ENCODE measurements around the gene FGF4.
"Not testable (repeated sequence)": the region's sequence is repeated elsewhere in the genome, so short reads cannot be mapped to it uniquely, and the experiment has no call there.

The FGF4 gene

GRCh38 chr11:69770540-69770939, 4.6 kb downstream of the FGF4 start:
- Histone ChIP-seq H3K36me3 (ENCODE audit: control insufficient read depth, insufficient read depth, low read length) (no peaks in the 10 kb centered on the region), H3K27ac (ENCODE audit: low read depth, low read length, severe bottlenecking) (no peak overlapping the region), H3K9me3 (ENCODE audit: control insufficient read depth, low read length) (no peaks in the 10 kb centered on the region), H3K4me3 (ENCODE audit: extremely low read depth, insufficient read depth, low read length, poor library complexity, severe bottlenecking) (no peak overlapping the region), H3K4me1 (ENCODE audit: control insufficient read depth, insufficient read depth, low read length, poor library complexity, severe bottlenecking) (no peaks in the 10 kb centered on the region)
- WGBS, 2 experiments (ENCODE audit: insufficient coverage in 2 of 2) = 17 to 18% methylated on average over 5 of the region's 5 CpGs

- no peaks in the 10 kb centered on the region for H3K9me3 ChIP-seq (ENCODE audit: control insufficient read depth, low read length)
- H3K4me3 ChIP-seq (ENCODE audit: extremely low read depth, insufficient read depth, low read length, poor library complexity, severe bottlenecking) = no peak overlapping the region
- no peaks in the 10 kb centered on the region for H3K4me1 ChIP-seq (ENCODE audit: control insufficient read depth, insufficient read depth, low read length, poor library complexity, severe bottlenecking)
- no peak overlapping the region for H3K27ac ChIP-seq (ENCODE audit: low read depth, low read length, severe bottlenecking)
- H3K36me3 ChIP-seq (ENCODE audit: control insufficient read depth, insufficient read depth, low read length) = no peaks in the 10 kb centered on the region
- WGBS, 2 experiments (ENCODE audit: insufficient coverage in 2 of 2) = 81 to 86% methylated on average over 8 to 9 of the region's 10 CpGs
Observed at GRCh38 chr11:69765498-69765995, 9.6 kb downstream of the FGF4 start.

GRCh38 chr11:69764918-69765317, 10.2 kb downstream of the FGF4 start:
- H3K27ac ChIP-seq (ENCODE audit: low read depth, low read length, severe bottlenecking); H3K4me3 ChIP-seq (ENCODE audit: extremely low read depth, insufficient read depth, low read length, poor library complexity, severe bottlenecking); H3K4me1 ChIP-seq (ENCODE audit: control insufficient read depth, insufficient read depth, low read length, poor library complexity, severe bottlenecking); H3K9me3 ChIP-seq (ENCODE audit: control insufficient read depth, low read length); H3K36me3 ChIP-seq (ENCODE audit: control insufficient read depth, insufficient read depth, low read length): not testable (repeated sequence)
- 94 to 100% methylated on average over 1 to 5 of the region's 7 CpGs for WGBS, 2 experiments (ENCODE audit: insufficient coverage in 2 of 2)

- 86 to 93% methylated on average over 2 to 4 of the region's 4 CpGs for WGBS, 2 experiments (ENCODE audit: insufficient coverage in 2 of 2)
- H3K4me1 ChIP-seq (ENCODE audit: control insufficient read depth, insufficient read depth, low read length, poor library complexity, severe bottlenecking) = no peaks in the 10 kb centered on the region
- H3K27ac ChIP-seq (ENCODE audit: low read depth, low read length, severe bottlenecking) = no peak overlapping the region
- no peaks in the 10 kb centered on the region for H3K9me3 ChIP-seq (ENCODE audit: control insufficient read depth, low read length)
- no peaks in the 10 kb centered on the region for H3K36me3 ChIP-seq (ENCODE audit: control insufficient read depth, insufficient read depth, low read length)
- no peak overlapping the region for H3K4me3 ChIP-seq (ENCODE audit: extremely low read depth, insufficient read depth, low read length, poor library complexity, severe bottlenecking)
Observed at GRCh38 chr11:69760319-69760718, 14.8 kb downstream of the FGF4 start.

- Histone ChIP-seq H3K4me1 (ENCODE audit: control insufficient read depth, insufficient read depth, low read length, poor library complexity, severe bottlenecking) (no peaks in the 10 kb centered on the region), H3K36me3 (ENCODE audit: control insufficient read depth, insufficient read depth, low read length) (no peaks in the 10 kb centered on the region), H3K9me3 (ENCODE audit: control insufficient read depth, low read length) (no peaks in the 10 kb centered on the region), H3K4me3 (ENCODE audit: extremely low read depth, insufficient read depth, low read length, poor library complexity, severe bottlenecking) (no peak overlapping the region), H3K27ac (ENCODE audit: low read depth, low read length, severe bottlenecking) (no peak overlapping the region)
- WGBS, 2 experiments (ENCODE audit: insufficient coverage in 2 of 2) = 58 to 61% methylated on average over 2 to 3 of the region's 4 CpGs
Observed at GRCh38 chr11:69752890-69753289, 22.3 kb downstream of the FGF4 start.

- Histone ChIP-seq H3K36me3 (ENCODE audit: control insufficient read depth, insufficient read depth, low read length) (no peaks in the 10 kb centered on the region), H3K4me3 (ENCODE audit: extremely low read depth, insufficient read depth, low read length, poor library complexity, severe bottlenecking) (no peak overlapping the region), H3K4me1 (ENCODE audit: control insufficient read depth, insufficient read depth, low read length, poor library complexity, severe bottlenecking) (peaks cover 11% of the 10 kb centered on the region), H3K9me3 (ENCODE audit: control insufficient read depth, low read length) (no peaks in the 10 kb centered on the region), H3K27ac (ENCODE audit: low read depth, low read length, severe bottlenecking) (no peak overlapping the region)
- 91 to 92% methylated on average over 4 to 10 of the region's 11 CpGs for WGBS, 2 experiments (ENCODE audit: insufficient coverage in 2 of 2)
Observed at GRCh38 chr11:69750875-69751597, 24.1 kb downstream of the FGF4 start.

GRCh38 chr11:69750108-69750850, 24.9 kb downstream of the FGF4 start:
- Histone ChIP-seq H3K36me3 (ENCODE audit: control insufficient read depth, insufficient read depth, low read length) (no peaks in the 10 kb centered on the region), H3K4me3 (ENCODE audit: extremely low read depth, insufficient read depth, low read length, poor library complexity, severe bottlenecking) (no peak overlapping the region), H3K4me1 (ENCODE audit: control insufficient read depth, insufficient read depth, low read length, poor library complexity, severe bottlenecking) (peaks cover 19% of the 10 kb centered on the region), H3K27ac (ENCODE audit: low read depth, low read length, severe bottlenecking) (no peak overlapping the region), H3K9me3 (ENCODE audit: control insufficient read depth, low read length) (no peaks in the 10 kb centered on the region)
- WGBS, 2 experiments (ENCODE audit: insufficient coverage in 2 of 2) = 77 to 80% methylated on average over 8 of the region's 11 CpGs

- Histone ChIP-seq H3K9me3 (ENCODE audit: control insufficient read depth, low read length) (no peaks in the 10 kb centered on the region), H3K4me3 (ENCODE audit: extremely low read depth, insufficient read depth, low read length, poor library complexity, severe bottlenecking) (no peak overlapping the region), H3K27ac (ENCODE audit: low read depth, low read length, severe bottlenecking) (no peak overlapping the region), H3K4me1 (ENCODE audit: control insufficient read depth, insufficient read depth, low read length, poor library complexity, severe bottlenecking) (peaks cover 30% of the 10 kb centered on the region), H3K36me3 (ENCODE audit: control insufficient read depth, insufficient read depth, low read length) (no peaks in the 10 kb centered on the region)
- 81 to 91% methylated on average over 7 to 11 of the region's 11 CpGs for WGBS, 2 experiments (ENCODE audit: insufficient coverage in 2 of 2)
Observed at GRCh38 chr11:69748637-69749036, 26.5 kb downstream of the FGF4 start.

- Histone ChIP-seq H3K27ac (ENCODE audit: low read depth, low read length, severe bottlenecking) (peak overlapping the region; percentile 36), H3K4me1 (ENCODE audit: control insufficient read depth, insufficient read depth, low read length, poor library complexity, severe bottlenecking) (peaks cover 39% of the 10 kb centered on the region), H3K9me3 (ENCODE audit: control insufficient read depth, low read length) (no peaks in the 10 kb centered on the region), H3K4me3 (ENCODE audit: extremely low read depth, insufficient read depth, low read length, poor library complexity, severe bottlenecking) (no peak overlapping the region), H3K36me3 (ENCODE audit: control insufficient read depth, insufficient read depth, low read length) (no peaks in the 10 kb centered on the region)
- 82% methylated on average over 23 to 26 of the region's 29 CpGs for WGBS, 2 experiments (ENCODE audit: insufficient coverage in 2 of 2)
Observed at GRCh38 chr11:69746752-69747742, 28.1 kb downstream of the FGF4 start.

GRCh38 chr11:69746140-69746539, 29.0 kb downstream of the FGF4 start:
- Histone ChIP-seq H3K4me3 (ENCODE audit: extremely low read depth, insufficient read depth, low read length, poor library complexity, severe bottlenecking) (no peak overlapping the region), H3K9me3 (ENCODE audit: control insufficient read depth, low read length) (no peaks in the 10 kb centered on the region), H3K27ac (ENCODE audit: low read depth, low read length, severe bottlenecking) (no peak overlapping the region), H3K4me1 (ENCODE audit: control insufficient read depth, insufficient read depth, low read length, poor library complexity, severe bottlenecking) (peaks cover 39% of the 10 kb centered on the region), H3K36me3 (ENCODE audit: control insufficient read depth, insufficient read depth, low read length) (no peaks in the 10 kb centered on the region)
- WGBS, 2 experiments (ENCODE audit: insufficient coverage in 2 of 2) = 91 to 94% methylated on average over 6 to 8 of the region's 8 CpGs

Measured in mesodermal cell (in vitro differentiated cells).